NCI-H1436 treated with DMSO at 0.1 percent for 48 hours (cell line): Measurements from ENCODE around the gene LMTK3.

ENCODE experiments used
- DNase-seq: peaks from one replicate; lab custom pipeline; 2025; lab: John Stamatoyannopoulos, UW

The LMTK3 gene

DNA sequence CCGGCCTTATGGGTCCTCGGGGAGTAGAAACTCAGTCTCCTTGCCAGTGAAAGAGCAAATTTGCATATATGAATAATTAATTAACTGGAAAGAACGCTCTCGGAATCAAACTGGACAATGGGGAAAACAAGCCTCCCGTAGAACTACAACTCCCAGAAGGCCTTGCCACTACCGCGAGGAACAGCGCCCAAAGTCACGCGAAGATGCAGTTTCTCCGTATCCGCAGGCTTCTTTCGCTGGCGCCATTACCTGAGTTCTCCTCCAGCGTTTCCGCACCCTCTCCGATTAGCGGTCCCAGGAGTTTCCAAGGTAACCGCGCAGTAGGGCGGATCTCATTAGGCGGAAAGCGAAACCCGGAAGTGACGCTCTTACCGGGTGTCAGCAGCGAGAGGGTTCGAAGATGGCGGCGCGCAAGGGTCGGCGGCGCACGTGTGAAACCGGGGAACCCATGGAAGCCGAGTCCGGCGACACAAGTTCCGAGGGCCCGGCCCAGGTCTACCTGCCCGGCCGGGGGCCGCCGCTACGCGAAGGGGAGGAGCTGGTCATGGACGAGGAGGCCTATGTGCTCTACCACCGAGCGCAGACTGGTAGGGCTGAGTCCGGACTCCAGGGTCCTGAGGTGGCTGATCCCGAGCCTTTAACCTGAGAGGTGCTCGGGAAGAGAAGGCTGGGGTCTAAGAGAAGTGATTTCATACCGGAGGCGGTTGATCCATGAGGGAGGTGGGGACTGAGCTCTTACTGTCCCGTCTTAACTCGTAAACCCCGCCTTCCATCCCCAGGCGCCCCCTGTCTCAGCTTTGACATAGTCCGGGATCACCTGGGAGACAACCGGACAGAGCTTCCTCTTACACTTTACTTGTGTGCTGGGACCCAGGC is 65.8 kb downstream of the LMTK3 start, which contains the start of gene GRWD1:
TSS of gene GRWD1 (plus strand) at position 378 of the 876 bp plus-strand sequence. CDS start at position 401, 23 bp downstream.
- peak; percentile 84 for DNase-seq

GRCh38 chr19:48445256-48445605 is 66.4 kb downstream of the LMTK3 start:
- DNase-seq = peak; percentile 84

DNA sequence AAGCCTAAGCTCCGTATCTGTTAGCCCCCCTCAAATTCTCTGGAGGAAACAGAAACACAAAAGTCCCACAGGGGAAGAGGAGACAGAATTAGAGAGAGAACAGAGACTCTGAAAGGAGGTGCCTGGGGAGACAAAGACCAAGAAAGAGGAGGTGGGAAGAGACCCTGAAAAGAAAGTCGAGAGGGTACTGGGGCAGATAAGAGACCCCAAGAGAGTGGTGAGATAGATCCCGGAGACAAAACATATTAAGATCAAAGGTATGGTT is 66.8 kb downstream of the LMTK3 start:
- DNase-seq = no peak

DNA sequence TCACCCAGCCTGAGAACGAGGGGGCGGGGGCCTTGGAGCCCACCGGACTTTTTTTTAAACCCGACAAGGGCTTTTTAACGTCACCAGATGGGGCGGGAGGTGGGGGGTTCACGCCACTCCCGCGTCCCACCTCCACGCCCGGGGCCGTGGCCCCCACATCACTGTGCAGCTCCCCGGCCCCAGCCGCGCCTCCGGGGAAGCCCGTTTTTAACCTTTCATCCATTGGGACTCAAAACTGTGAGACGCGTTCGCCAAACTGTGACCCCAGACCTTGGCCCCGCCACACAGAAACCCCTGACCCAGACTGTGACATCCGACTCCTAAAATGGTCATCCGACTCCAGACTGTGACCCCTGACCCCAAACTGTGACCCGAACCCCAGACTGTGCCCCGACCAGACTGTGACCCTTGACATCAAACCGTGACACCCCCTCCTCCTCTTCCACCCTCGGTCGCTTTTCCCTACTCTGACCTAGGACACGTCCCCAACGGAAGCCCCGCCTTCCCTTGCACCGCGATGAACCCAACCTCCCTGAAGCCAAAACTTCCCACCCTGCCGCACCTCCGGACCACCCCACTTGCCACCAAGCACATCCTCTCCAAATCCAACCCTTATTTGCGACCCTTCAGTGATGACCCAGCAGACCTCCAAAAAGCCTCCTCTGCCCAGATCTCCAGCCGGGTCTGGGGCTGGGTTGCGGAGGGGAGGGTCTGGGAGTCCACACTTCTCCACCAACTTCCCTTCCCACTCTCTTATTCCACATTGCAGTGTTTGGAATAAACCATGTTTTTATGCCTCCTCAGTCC is 67.3 kb downstream of the LMTK3 start:
- DNase-seq = no peak

DNA sequence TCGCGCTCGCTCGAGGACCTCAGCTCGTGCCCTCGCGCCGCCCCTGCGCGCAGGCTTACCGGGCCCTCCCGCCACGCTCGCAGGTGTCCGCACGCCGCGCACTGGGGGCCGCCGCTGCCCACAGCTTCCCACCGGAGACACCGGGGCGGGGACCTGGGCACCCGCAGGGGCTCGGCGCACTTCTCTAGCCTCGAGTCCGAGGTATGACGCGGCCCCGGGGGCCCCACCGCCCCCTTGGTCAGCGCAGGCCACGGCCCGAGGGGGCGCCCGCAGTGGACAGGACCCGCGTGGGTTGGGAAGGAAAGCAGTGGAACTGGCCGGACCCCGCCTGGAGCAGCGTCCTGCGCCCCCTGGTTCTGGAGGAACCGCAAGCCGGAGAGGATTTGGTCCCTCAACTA is 67.9 kb downstream of the LMTK3 start:
- DNase-seq = no peak

GRCh38 chr19:48443256-48443655 is 68.4 kb downstream of the LMTK3 start:
- DNase-seq = no peak

DNA sequence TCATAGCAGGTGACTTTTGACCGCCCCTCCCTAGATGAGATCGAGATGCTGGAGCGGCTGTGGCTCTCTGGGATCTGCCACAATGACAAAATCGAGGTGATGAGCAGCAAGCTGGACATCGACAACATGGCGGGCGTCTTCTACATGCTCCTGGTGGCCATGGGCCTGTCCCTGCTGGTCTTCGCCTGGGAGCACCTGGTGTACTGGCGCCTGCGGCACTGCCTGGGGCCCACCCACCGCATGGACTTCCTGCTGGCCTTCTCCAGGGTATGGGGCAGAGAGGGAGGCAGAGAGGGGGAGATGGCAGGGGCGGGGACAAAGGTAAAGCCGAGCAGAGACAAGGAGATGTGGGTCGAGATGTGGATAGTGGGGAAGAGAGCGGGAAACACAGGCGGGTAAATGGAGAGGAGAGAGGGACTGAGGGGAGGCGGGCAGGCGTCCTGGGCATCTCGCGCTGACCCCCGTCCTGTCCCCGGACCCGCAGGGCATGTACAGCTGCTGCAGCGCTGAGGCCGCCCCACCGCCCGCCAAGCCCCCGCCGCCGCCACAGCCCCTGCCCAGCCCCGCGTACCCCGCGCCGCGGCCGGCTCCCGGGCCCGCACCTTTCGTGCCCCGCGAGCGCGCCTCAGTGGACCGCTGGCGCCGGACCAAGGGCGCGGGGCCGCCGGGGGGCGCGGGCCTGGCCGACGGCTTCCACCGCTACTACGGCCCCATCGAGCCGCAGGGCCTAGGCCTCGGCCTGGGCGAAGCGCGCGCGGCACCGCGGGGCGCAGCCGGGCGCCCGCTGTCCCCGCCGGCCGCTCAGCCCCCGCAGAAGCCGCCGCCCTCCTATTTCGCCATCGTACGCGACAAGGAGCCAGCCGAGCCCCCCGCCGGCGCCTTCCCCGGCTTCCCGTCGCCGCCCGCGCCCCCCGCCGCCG is 69.3 kb downstream of the LMTK3 start:
- no peak for DNase-seq

- no peak for DNase-seq
These were observed 70.1 kb downstream of the LMTK3 start for GRCh38 chr19:48441360-48442050.

DNA sequence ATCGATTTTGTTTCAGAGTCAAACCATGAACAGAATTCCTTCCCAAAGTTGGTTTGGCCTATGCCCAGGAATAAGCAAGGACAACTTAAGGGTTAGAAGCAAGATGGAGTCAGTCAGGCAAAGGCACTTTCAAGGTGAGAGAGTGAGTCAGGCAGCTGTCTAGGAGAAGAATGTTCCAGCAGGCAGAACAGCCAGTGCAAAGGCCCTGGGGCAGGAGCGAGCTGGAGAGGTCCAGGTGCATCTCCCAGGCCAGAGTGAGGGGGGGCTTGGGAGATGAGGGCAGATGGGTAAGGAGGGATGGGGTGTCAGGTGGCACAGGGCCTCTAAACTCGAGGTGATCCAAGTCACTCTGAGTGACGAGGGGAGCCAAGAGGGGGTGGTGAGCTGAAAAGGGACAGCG is 75.0 kb downstream of the LMTK3 start:
- DNase-seq = no peak
